ENCODE results near the gene MYL12A.

GRCh38 chr18:3279201-3280185 lies 31.9 kb downstream of the MYL12A start:
- TF ChIP-seq CTCF (IDR thresholded peaks at IDR 0.05 in 4 of 5, conservative IDR thresholded peaks at IDR 0.05 in 1 of 5) (no peak), POLR2A (IDR thresholded peaks at IDR 0.05) (no peak)
